OCI-LY7 (cell line): Measurements from ENCODE around the gene RHOG. TPM values are rescaled to one million over a fixed set of nuclear protein-coding genes. Genes with fewer than 3 reads are reported as not detected.
"Not testable (repeated sequence)": the region's sequence is repeated elsewhere in the genome, so short reads cannot be mapped to it uniquely, and the experiment has no call there.

ENCODE experiments used
- BruUV-seq: library from RNA; stranded (reverse); fragments of 400-500 nt; replicated peaks from 2 replicates; lab custom pipeline; 2021; lab: Mats Ljungman, UMichigan
- CTCF ChIA-PET: fragments of 300-600 bp; sonication (Branson Sonifier 250); formaldehyde crosslinking; loops from one replicate; lab custom pipeline; 2022; ENCODE audit warnings: antibody characterized with exemption; ENCODE audit not compliant: unreplicated experiment; lab: Charles Lee
- POLR2A ChIA-PET: fragments of 300-600 bp; sonication (Branson Sonifier 250); formaldehyde crosslinking; loops from one replicate; lab custom pipeline; 2022; ENCODE audit warnings: antibody characterized with exemption; lab: Charles Lee
- DNase-seq: peaks from one replicate; pipeline ENCODE4 v3.0.0-alpha.2; 2015; ENCODE audit warnings: low spot score
- H2AFZ ChIP-seq: fragments of 200-600 bp; sonication (generic), shearing (Covaris generic); 2 replicates; pipeline ENCODE4 v1.6.1; 2014; ENCODE audit warnings: mild to moderate bottlenecking, antibody characterized with exemption, low read length, moderate library complexity
- H3K27ac ChIP-seq: fragments of 200-600 bp; sonication (generic); 2 replicates; pipeline ENCODE4 v1.5.1; 2014; ENCODE audit warnings: mixed run types, low read depth, mild to moderate bottlenecking, moderate library complexity, low read length, inconsistent platforms; ENCODE audit not compliant: poor library complexity, severe bottlenecking
- H3K36me3 ChIP-seq: fragments of 200-600 bp; sonication (generic); 2 replicates; pipeline ENCODE4 v1.6.1; 2014; ENCODE audit warnings: mild to moderate bottlenecking, antibody characterized with exemption, low read length, moderate library complexity, mixed read lengths; ENCODE audit not compliant: insufficient read depth
- H3K4me1 ChIP-seq: fragments of 200-600 bp; sonication (generic); 2 replicates; pipeline ENCODE4 v1.5.1; 2014; ENCODE audit warnings: mild to moderate bottlenecking, low read length; ENCODE audit not compliant: insufficient read depth, poor library complexity, severe bottlenecking
- H3K4me2 ChIP-seq: fragments of 200-600 bp; sonication (generic); 2 replicates; pipeline ENCODE4 v1.6.1; 2014; ENCODE audit warnings: mild to moderate bottlenecking, low read length
- H3K4me3 ChIP-seq: fragments of 200-600 bp; sonication (generic); 2 replicates; pipeline ENCODE4 v1.5.1; 2014; ENCODE audit warnings: mild to moderate bottlenecking, low read depth, low read length; ENCODE audit not compliant: poor library complexity, severe bottlenecking
- H3K79me2 ChIP-seq: fragments of 200-600 bp; sonication (generic); 2 replicates; pipeline ENCODE4 v1.6.1; 2016; ENCODE audit warnings: low read depth, mild to moderate bottlenecking, low read length, moderate library complexity, mixed read lengths; ENCODE audit not compliant: insufficient read depth
- H3K9me2 ChIP-seq: fragments of 200-600 bp; sonication (generic); 2 replicates; pipeline ENCODE4 v1.6.1; 2016; ENCODE audit warnings: mild to moderate bottlenecking, low read length, mixed read lengths; ENCODE audit not compliant: insufficient read depth
- H3K9me3 ChIP-seq: fragments of 200-600 bp; sonication (generic); 2 replicates; pipeline ENCODE4 v1.6.1; 2014; ENCODE audit warnings: mild to moderate bottlenecking, mixed run types, low read length, mixed read lengths
- H4K20me1 ChIP-seq: fragments of 200-600 bp; sonication (generic); 2 replicates; pipeline ENCODE4 v1.6.1; 2014; ENCODE audit warnings: mild to moderate bottlenecking, antibody characterized with exemption, low read length, moderate library complexity, mixed read lengths; ENCODE audit not compliant: insufficient read depth
- EZH2phosphoT487 ChIP-seq: fragments of 200-600 bp; sonication (generic); IDR thresholded peaks from 2 replicates; pipeline ENCODE4 v1.6.1; 2018; ENCODE audit warnings: low read depth, borderline replicate concordance, mild to moderate bottlenecking, mixed run types, antibody characterized with exemption, low read length, moderate library complexity, mixed read lengths
- intact Hi-C: fragments of 100-400 bp; cut with micrococcal nuclease; formaldehyde crosslinking; loops from one replicate; pipeline ENCODE4 v1.10.0; 2022; ENCODE audit not compliant: unreplicated experiment
- total RNA-seq, 2 experiments: library from RNA; depleted of rRNA in 1 of 2; stranded (reverse); fragments of >200 nt in 1 of 2; shearing (Covaris generic) in 1 of 2; gene quantifications; 2 replicates each; pipeline ENCODE4 v1.2.3, GENCODE V29; 2014 to 2022
- TF ChIP-seq, protein P1 (sequence below): fragments of 200-600 bp; sonication (generic); conservative IDR thresholded peaks from 2 replicates; pipeline ENCODE4 v1.5.1; 2014; ENCODE audit warnings: mild to moderate bottlenecking, antibody characterized with exemption, low read length, moderate library complexity, mixed read lengths

Gene RHOG
- total RNA-seq, 2 experiments from 2014 or later: 26.2 to 57.8 TPM

DNA sequence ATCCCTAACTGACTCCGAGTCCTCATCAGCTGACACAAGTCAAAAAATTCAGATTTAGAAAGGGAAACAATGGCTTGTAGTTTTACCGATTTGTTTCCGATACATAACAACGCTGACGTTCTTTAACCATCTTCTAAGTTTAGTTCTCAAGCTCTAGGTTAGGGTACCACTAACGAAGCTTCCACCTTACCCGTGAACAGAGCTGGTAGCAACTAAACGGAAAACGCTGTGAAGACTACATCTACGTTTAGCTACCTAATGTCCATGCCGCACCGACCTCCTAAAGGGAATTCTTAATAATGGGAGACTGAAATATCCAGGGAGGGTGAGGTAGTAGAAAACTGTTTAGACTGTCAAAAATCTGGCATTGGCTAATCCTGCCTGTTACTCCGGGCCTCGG, 44.4 kb downstream of the RHOG start:
- ChIA-PET CTCF (no interaction called here), POLR2A (interaction anchor here (1.0 to 1.5 kb wide), 3 partner anchors 13 to 297 kb away, joined by 3 to 7 read pairs (median 3); no protein-coding TSS in a partner anchor)
- intact Hi-C loops: no loop called here
- Histone ChIP-seq H4K20me1 (peaks cover 14% of the 10 kb centered on the region), H3K27ac (peak overlapping the region; percentile 55), H3K79me2 (peaks cover 59% of the 10 kb centered on the region), H3K36me3 (peaks cover 51% of the 10 kb centered on the region), H3K4me1 (peaks cover 29% of the 10 kb centered on the region), H3K4me2 (peak overlapping the region; percentile 95), H2AFZ (no peak overlapping the region), H3K9me2 (no peaks in the 10 kb centered on the region), H3K4me3 (peak overlapping the region; percentile 93), H3K9me3 (no peaks in the 10 kb centered on the region)
- TF ChIP-seq, protein P1, sequence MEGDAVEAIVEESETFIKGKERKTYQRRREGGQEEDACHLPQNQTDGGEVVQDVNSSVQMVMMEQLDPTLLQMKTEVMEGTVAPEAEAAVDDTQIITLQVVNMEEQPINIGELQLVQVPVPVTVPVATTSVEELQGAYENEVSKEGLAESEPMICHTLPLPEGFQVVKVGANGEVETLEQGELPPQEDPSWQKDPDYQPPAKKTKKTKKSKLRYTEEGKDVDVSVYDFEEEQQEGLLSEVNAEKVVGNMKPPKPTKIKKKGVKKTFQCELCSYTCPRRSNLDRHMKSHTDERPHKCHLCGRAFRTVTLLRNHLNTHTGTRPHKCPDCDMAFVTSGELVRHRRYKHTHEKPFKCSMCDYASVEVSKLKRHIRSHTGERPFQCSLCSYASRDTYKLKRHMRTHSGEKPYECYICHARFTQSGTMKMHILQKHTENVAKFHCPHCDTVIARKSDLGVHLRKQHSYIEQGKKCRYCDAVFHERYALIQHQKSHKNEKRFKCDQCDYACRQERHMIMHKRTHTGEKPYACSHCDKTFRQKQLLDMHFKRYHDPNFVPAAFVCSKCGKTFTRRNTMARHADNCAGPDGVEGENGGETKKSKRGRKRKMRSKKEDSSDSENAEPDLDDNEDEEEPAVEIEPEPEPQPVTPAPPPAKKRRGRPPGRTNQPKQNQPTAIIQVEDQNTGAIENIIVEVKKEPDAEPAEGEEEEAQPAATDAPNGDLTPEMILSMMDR: no peak
- no peak for TF ChIP-seq EZH2phosphoT487
- peak; percentile 14 for DNase-seq
- no TSS peak for BruUV-seq

DNA sequence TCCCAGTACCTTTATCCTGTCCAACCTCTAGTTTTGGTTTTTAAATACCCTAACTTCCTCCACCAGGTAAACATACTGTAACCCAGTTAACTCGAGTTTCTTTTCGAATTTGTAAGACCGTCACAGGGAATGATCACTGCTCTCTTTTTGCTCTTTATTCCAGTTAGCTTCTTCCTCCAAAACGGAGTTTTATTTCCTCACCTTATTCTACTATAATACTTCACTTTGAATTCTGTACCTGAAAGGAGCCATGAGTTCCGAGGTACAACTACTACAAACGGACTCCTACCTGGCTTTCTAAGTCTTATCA, 44.8 kb downstream of the RHOG start:
- BruUV-seq: TSS peak; percentile 75
- no peak overlapping the region for H3K27ac ChIP-seq
- no peak for DNase-seq
- intact Hi-C loops: no loop called here
- peaks cover 55% of the 10 kb centered on the region for H3K36me3 ChIP-seq
- peak overlapping the region; percentile 95 for H3K4me2 ChIP-seq
- H3K9me3 ChIP-seq: no peaks in the 10 kb centered on the region
- CTCF ChIA-PET: no interaction called here
- peak overlapping the region; percentile 93 for H3K4me3 ChIP-seq
- H2AFZ ChIP-seq: no peak overlapping the region
- H3K4me1 ChIP-seq: peaks cover 29% of the 10 kb centered on the region
- peaks cover 14% of the 10 kb centered on the region for H4K20me1 ChIP-seq
- no peak for TF ChIP-seq EZH2phosphoT487
- TF ChIP-seq, protein P1: no peak
- peaks cover 63% of the 10 kb centered on the region for H3K79me2 ChIP-seq
- POLR2A ChIA-PET: interaction anchor here (0.8 to 1.5 kb wide), 5 partner anchors 12 to 298 kb away, joined by 3 to 7 read pairs (median 3); no protein-coding TSS in a partner anchor
- H3K9me2 ChIP-seq: no peaks in the 10 kb centered on the region

DNA sequence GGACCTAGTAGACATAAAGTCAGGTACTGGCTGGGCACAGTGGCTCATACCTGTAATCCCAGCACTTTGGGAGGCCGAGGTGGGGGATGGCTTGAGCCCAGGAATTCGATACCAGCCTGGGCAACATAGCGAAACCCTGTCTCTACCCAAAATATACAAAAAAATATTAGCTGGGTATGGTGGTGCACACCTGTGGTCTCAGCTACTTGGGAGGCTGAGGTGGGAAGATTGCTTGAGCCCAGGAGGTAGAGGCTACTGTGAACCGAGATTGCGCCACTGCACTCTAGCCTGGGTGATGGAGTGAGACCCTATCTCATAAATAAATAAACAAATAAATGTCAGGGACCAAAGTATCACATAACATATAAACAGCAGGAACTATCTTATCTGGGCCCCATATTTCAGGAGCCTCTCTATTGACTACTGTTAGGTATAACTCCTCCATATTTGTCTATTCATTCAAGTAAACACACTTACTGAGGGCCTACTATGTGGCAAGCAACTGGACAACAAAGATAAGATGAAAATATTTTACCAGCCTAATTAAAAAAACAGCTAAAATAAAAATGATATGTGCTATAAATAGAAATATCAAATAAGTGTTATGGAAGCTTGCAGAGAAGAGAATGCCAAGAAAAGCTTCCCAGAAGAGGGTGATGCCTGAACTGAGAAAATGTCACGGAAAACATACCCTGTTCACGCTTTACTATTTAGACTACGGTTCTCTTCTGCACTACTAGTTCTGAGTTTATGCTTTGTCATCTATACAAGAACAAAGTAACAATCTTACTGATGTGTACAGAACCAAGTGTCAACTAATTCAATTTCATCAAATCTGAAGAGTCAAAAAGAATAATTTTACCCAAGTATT, 45.4 kb downstream of the RHOG start:
- intact Hi-C loops: no loop called here
- peaks cover 29% of the 10 kb centered on the region for H3K4me1 ChIP-seq
- H2AFZ ChIP-seq: no peak overlapping the region
- no peak overlapping the region for H3K27ac ChIP-seq
- ChIA-PET CTCF (no interaction called here), POLR2A (interaction anchor here (0.8 to 1.5 kb wide), 5 partner anchors 12 to 298 kb away, joined by 3 to 7 read pairs (median 3); no protein-coding TSS in a partner anchor)
- no peak for TF ChIP-seq EZH2phosphoT487
- TF ChIP-seq, protein P1: no peak
- H3K9me2 ChIP-seq: no peaks in the 10 kb centered on the region
- H3K79me2 ChIP-seq: peaks cover 69% of the 10 kb centered on the region
- H3K9me3 ChIP-seq: no peaks in the 10 kb centered on the region
- no peak for DNase-seq
- H3K4me2 ChIP-seq: peak overlapping the region; percentile 95
- H3K4me3 ChIP-seq: peak overlapping the region; percentile 93
- no TSS peak for BruUV-seq
- peaks cover 15% of the 10 kb centered on the region for H4K20me1 ChIP-seq
- peaks cover 61% of the 10 kb centered on the region for H3K36me3 ChIP-seq

DNA sequence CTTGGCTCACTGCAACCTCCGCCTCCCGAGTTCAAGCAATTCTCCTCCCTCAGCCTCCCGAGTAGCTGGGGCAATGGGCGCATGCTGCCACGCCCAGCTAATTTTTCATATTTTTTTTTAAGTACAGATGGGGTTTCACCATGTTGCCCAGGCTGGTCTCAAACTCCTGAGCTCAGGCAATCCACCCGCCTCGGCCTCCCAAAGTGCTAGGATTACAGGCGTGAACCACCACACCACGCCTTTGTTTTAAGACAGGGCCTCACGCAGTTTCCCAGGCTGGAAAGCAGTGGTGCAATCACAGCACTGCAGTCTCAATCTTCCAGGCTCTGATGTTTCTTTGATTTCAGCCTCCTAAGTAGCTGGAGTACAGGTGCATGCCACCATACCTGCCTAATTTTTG, 46.4 kb downstream of the RHOG start:
- H3K4me3 ChIP-seq, H2AFZ ChIP-seq, DNase-seq, intact Hi-C loops, POLR2A ChIA-PET, BruUV-seq, H3K9me2 ChIP-seq, H3K9me3 ChIP-seq, CTCF ChIA-PET, H3K27ac ChIP-seq: not testable (repeated sequence)
- H3K79me2 ChIP-seq: peaks cover 79% of the 10 kb centered on the region
- H3K4me1 ChIP-seq: peaks cover 29% of the 10 kb centered on the region
- H4K20me1 ChIP-seq: peaks cover 19% of the 10 kb centered on the region
- peaks cover 70% of the 10 kb centered on the region for H3K36me3 ChIP-seq
- peak overlapping the region; percentile 95; the same call in 1 of the 2 replicates for H3K4me2 ChIP-seq
